Measurements from ENCODE around the gene PPP2R5E.

DNA sequence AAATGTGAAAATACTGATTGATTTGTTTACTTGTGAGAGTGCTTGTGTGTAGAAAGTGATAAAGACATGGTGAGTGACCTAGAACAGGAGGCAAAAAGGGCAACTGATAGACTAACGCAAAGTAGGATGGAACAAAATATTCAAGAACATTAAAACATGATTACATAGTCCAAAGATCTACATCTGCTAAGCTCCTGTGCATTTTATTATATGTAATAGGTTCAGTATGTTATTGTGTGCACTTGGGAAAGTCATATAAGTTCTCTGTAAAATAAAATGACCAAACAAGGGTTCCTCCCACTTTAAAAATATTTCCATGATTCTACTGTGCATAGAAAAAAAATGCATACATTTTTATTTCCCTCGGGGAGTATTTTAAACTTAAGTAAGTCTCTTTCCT lies 150.2 kb downstream of the PPP2R5E start:
- TF ChIP-seq, protein P1, sequence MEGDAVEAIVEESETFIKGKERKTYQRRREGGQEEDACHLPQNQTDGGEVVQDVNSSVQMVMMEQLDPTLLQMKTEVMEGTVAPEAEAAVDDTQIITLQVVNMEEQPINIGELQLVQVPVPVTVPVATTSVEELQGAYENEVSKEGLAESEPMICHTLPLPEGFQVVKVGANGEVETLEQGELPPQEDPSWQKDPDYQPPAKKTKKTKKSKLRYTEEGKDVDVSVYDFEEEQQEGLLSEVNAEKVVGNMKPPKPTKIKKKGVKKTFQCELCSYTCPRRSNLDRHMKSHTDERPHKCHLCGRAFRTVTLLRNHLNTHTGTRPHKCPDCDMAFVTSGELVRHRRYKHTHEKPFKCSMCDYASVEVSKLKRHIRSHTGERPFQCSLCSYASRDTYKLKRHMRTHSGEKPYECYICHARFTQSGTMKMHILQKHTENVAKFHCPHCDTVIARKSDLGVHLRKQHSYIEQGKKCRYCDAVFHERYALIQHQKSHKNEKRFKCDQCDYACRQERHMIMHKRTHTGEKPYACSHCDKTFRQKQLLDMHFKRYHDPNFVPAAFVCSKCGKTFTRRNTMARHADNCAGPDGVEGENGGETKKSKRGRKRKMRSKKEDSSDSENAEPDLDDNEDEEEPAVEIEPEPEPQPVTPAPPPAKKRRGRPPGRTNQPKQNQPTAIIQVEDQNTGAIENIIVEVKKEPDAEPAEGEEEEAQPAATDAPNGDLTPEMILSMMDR (IDR thresholded peaks at IDR 0.05): no peak
- TF ChIP-seq POLR2AphosphoS5 (IDR thresholded peaks at IDR 0.05) (no peak), POLR2A (IDR thresholded peaks at IDR 0.05) (no peak)

Measured in transverse colon (tissue), 4 donors.